ENCODE measurements around the gene UCP1.
"Not testable (repeated sequence)": the region's sequence is repeated elsewhere in the genome, so short reads cannot be mapped to it uniquely, and the experiment has no call there.

UCP1 gene

DNA sequence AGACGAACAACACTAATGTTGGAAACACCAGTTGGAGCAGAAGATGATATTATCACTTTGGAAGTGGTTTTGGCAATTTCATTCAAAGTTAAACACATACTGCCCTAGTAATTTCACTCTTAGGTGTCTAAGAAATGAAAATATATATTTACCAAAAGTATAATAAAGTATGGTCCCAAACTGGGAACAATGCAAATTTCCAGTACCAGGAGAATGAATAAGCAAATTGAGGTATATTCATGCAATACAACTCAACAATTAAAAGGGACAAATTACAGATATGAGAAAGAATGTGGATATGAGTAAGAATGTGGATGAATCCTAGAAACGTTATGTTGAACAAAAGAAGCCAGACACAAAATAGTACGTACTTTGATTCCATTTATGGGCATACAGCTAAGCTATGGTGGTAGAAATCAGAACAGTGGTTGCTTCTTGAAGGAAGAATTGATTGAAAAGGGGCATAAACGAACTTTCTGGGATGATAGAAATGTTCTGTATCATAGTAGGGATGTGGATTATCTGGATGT, 34.7 kb downstream of the UCP1 start:
- TF ChIP-seq, protein P1, sequence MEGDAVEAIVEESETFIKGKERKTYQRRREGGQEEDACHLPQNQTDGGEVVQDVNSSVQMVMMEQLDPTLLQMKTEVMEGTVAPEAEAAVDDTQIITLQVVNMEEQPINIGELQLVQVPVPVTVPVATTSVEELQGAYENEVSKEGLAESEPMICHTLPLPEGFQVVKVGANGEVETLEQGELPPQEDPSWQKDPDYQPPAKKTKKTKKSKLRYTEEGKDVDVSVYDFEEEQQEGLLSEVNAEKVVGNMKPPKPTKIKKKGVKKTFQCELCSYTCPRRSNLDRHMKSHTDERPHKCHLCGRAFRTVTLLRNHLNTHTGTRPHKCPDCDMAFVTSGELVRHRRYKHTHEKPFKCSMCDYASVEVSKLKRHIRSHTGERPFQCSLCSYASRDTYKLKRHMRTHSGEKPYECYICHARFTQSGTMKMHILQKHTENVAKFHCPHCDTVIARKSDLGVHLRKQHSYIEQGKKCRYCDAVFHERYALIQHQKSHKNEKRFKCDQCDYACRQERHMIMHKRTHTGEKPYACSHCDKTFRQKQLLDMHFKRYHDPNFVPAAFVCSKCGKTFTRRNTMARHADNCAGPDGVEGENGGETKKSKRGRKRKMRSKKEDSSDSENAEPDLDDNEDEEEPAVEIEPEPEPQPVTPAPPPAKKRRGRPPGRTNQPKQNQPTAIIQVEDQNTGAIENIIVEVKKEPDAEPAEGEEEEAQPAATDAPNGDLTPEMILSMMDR (conservative IDR thresholded peaks at IDR 0.05) = no peak
- no peak overlapping the region for H3K27ac ChIP-seq

DNA sequence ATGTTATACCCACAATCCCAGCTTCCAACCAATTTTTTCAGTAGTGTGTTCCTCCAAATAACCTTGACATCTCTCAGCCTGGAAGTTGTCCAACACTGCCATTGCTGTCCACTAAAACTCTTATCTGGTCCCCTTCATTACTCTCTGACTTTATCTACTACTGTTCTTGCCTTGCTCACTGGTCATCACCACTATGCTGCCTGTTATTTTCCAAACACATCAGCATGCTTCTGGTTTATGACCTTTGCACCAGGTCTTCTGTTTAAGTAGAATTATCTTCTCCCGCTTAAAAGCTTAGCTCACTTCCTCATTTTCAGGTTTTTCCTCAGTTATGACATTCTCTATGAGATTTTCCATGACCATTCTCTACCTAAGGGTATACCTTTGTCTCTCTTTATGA, 39.3 kb downstream of the UCP1 start:
- TF ChIP-seq, protein P1 (conservative IDR thresholded peaks at IDR 0.05) = no peak
- H3K27ac ChIP-seq = no peak overlapping the region

DNA sequence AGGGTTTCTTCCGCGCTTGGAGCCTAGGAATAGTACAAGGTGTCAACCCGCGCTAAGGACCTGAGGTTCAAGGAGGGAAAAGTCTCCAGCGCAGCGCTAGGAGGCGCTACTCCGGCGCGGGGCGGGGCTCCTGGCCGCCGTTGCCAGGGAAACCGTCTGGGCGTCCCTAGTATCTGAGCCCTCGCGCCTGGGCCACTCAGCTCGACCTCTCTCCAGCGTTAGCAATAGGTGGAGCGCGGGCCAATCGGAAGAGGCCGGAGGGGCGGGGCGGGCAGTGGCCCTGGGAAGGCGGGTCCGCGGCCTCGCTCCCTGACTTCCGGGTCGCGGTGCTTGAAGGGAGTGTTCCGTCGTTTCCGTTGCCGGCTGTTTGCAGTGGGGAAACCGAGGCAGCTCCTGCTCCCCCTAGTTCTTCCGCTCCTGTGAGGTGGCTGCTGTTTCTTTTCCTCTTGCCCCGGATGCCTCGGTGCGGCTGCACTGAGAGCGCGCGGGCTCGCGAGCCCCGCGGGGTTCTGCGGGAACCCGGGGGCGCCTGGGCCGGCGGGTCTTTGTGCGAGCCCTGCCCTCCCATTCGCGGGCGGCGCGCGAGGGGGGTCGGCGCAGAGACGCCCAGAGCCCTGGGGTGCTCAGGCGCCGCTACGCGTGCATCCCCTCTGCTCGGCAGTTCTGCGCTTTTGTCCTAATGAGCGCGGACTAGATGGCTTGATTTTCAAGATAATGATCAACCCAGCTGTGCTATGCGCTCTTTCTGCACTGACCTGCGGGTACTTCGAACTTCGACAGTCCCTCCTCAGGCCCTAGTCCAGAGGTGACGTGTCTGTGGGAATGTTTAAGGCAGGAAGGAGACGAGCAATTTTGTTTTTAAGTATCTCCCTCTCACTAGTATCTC, 44.7 kb downstream of the UCP1 start, which contains the start of gene ELMOD2:
ELMOD2 (plus strand) TSS at position 312 of the 886 bp plus-strand sequence. CDS start 1,261 bp downstream, outside the sequence.
- H3K27ac ChIP-seq = peak within 1 kb of the TSS; percentile 78
- TF ChIP-seq, protein P1 (conservative IDR thresholded peaks at IDR 0.05) = peak; percentile 96

DNA sequence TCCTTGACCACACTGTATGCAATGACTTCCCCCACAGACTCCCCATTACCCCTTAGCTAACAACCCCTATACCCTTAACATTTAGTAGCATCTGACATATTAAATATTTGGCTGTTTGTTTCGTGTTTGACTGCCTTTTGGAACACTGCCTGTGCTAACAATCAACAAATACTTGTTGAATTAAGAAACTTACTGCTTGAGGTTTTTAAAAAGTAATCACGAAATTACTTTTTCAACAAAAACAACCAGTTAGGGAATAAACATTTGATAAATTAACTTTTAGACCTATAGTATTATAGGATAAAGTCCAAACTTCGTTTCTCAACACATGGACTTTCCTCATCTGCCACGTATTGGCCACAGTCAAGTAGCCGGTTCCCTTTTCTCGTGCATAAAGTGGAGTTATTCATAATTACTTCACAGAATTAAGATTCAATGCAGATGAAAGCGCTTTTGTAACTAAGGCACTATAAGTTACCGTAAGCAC, 45.3 kb downstream of the UCP1 start:
- TF ChIP-seq, protein P1 (conservative IDR thresholded peaks at IDR 0.05) = no peak
- H3K27ac ChIP-seq = peak overlapping the region; percentile 78

DNA sequence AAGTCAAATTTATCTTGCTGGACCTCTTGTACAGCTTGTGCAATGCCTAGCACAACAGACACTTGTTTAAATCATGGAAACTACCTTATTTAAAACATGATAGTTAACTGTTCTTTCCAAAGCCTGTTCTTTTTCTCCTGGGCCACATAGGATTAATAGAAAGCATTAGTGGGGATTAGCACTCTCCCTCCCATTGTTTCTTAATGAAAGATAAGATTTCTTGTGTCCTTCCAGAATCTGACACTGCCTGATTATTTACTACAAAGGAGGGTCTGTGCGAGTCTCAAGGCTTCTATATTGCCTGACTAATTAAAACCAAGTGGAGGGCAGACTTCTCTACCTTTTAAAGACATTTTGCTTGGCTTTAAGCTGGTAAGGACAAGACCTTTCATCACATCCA, 53.3 kb downstream of the UCP1 start:
- TF ChIP-seq, protein P1 (conservative IDR thresholded peaks at IDR 0.05) = no peak
- H3K27ac ChIP-seq = no peak overlapping the region

DNA sequence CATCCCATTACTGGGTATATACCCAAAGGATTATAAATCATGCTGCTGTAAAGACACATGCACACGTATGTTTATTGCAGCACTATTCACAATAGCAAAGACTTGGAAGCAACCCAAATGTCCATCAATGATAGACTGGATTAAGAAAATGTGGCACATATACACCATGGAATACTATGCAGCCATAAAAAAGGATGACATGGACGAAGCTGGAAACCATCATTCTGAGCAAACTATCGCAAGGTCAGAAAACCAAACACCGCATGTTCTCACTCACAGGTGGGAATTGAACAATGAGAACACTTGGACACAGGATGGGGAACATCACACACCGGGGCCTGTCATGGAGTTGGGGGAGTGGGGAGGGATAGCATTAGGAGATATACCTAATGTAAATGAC, 55.0 kb downstream of the UCP1 start:
- not testable (repeated sequence) for H3K27ac ChIP-seq
